ENCODE data around the gene PRODH. TPM values are rescaled to one million over a fixed set of nuclear protein-coding genes. Genes with fewer than 3 reads are reported as not detected.

PRODH gene
- total and polyA plus RNA-seq, 2 experiments from 2014 or later: 10.0 to 67.4 TPM

DNA sequence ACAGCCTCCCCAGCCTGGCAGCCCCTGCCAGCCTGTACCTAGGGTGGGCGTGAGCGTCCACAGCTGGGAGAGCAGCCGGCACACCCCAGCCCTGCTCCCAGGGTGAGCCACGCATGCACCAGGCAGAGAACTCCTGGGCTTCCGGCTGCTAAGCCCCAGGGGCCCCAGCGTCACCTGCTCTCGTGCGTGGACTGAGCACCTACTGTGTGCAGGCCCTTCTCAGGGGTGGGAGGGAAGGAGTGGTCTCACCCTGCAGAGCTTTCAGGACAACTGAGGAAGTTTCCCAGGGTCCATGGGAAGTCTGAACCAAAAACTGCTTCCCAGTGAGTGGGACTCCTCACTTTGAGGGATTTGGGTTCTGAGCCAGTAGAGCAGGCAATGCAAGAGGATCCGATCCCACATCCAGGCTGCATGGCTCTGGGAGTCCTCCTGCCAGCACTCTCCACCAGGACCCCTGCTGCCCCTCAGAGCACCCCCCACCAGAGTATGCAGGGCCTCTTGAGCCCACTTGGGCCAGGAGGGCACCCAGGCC, 47.1 kb upstream of the PRODH start (continued):
- TF ChIP-seq, protein P1, sequence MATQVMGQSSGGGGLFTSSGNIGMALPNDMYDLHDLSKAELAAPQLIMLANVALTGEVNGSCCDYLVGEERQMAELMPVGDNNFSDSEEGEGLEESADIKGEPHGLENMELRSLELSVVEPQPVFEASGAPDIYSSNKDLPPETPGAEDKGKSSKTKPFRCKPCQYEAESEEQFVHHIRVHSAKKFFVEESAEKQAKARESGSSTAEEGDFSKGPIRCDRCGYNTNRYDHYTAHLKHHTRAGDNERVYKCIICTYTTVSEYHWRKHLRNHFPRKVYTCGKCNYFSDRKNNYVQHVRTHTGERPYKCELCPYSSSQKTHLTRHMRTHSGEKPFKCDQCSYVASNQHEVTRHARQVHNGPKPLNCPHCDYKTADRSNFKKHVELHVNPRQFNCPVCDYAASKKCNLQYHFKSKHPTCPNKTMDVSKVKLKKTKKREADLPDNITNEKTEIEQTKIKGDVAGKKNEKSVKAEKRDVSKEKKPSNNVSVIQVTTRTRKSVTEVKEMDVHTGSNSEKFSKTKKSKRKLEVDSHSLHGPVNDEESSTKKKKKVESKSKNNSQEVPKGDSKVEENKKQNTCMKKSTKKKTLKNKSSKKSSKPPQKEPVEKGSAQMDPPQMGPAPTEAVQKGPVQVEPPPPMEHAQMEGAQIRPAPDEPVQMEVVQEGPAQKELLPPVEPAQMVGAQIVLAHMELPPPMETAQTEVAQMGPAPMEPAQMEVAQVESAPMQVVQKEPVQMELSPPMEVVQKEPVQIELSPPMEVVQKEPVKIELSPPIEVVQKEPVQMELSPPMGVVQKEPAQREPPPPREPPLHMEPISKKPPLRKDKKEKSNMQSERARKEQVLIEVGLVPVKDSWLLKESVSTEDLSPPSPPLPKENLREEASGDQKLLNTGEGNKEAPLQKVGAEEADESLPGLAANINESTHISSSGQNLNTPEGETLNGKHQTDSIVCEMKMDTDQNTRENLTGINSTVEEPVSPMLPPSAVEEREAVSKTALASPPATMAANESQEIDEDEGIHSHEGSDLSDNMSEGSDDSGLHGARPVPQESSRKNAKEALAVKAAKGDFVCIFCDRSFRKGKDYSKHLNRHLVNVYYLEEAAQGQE (IDR thresholded peaks at IDR 0.05; ENCODE audit: unreplicated experiment): no peak
- TF ChIP-seq POLR2AphosphoS5 (IDR thresholded peaks at IDR 0.05; ENCODE audit: low read depth): no peak
- no peak for TF ChIP-seq CREB1 (CRISPR knock-in tag; IDR thresholded peaks at IDR 0.05; ENCODE audit: low read depth)
- TF ChIP-seq EZH2 (IDR thresholded peaks at IDR 0.05; ENCODE audit: low read depth, unreplicated experiment): no peak
- TF ChIP-seq, protein P2, sequence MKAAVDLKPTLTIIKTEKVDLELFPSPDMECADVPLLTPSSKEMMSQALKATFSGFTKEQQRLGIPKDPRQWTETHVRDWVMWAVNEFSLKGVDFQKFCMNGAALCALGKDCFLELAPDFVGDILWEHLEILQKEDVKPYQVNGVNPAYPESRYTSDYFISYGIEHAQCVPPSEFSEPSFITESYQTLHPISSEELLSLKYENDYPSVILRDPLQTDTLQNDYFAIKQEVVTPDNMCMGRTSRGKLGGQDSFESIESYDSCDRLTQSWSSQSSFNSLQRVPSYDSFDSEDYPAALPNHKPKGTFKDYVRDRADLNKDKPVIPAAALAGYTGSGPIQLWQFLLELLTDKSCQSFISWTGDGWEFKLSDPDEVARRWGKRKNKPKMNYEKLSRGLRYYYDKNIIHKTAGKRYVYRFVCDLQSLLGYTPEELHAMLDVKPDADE (IDR thresholded peaks at IDR 0.05): no peak

DNA sequence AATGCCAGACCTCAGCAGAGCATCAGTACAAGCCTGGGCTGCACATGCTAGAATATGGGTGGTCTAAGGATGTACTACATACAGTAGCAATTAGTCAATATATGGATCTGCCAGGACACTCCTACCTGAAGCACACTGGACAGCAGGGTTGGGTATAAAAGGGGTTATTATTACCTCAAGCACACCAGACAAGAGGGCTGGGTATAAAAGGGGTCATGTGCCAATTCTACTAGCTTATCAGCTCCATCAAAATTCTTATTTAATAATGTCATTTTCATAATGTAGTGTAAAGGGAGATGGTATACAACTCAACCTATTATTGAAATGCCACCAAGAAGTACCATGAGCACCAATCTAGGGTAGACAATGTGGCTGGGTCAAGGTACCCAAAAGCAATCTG, 44.7 kb upstream of the PRODH start:
- no peak overlapping the region for H3K27ac Mint-ChIP-seq
- H3K9me2 ChIP-seq (ENCODE audit: insufficient read depth): peaks cover 4% of the 10 kb centered on the region; the same call in 1 of the 2 replicates
- no peak overlapping the region for H3K27ac ChIP-seq (ENCODE audit: low read depth)
- no peaks in the 10 kb centered on the region for H3K4me1 Mint-ChIP-seq
- no peaks in the 10 kb centered on the region for H3K4me1 ChIP-seq (ENCODE audit: insufficient read depth)
- H3K4me3 Mint-ChIP-seq: no peak overlapping the region
- peaks cover 22% of the 10 kb centered on the region for H3K9me3 Mint-ChIP-seq
- no peak overlapping the region for H2AFZ ChIP-seq
- DNase-seq (ENCODE audit: low spot score): no peak
- H3K36me3 ChIP-seq (ENCODE audit: insufficient read depth): no peaks in the 10 kb centered on the region; the same call in 1 of the 2 replicates
- ATAC-seq: no peak
- H4K20me1 ChIP-seq (replicated peaks; ENCODE audit: insufficient read depth): no peaks in the 10 kb centered on the region
- no peak overlapping the region for H3K4me3 ChIP-seq
- H3K4me2 ChIP-seq: no peak overlapping the region
- no peaks in the 10 kb centered on the region for H3K27me3 ChIP-seq (ENCODE audit: insufficient read depth)
- H3K27me3 Mint-ChIP-seq (ENCODE audit: insufficient read depth, low read depth, poor library complexity): peaks cover 9% of the 10 kb centered on the region
- no peaks in the 10 kb centered on the region for H3F3A ChIP-seq (replicated peaks; ENCODE audit: low read depth)
- peaks cover 14% of the 10 kb centered on the region for H3K36me3 Mint-ChIP-seq (ENCODE audit: low read depth)
- H3K79me2 ChIP-seq (replicated peaks; ENCODE audit: insufficient read depth): 0 out of 2 replicates have a peak, but pooled peaks cover 4% of the 10 kb centered on the region
- no peak for TF ChIP-seq NANOG (IDR thresholded peaks at IDR 0.05; ENCODE audit: borderline replicate concordance)
- TF ChIP-seq JUNB (IDR thresholded peaks at IDR 0.05; ENCODE audit: unreplicated experiment): no peak
- no peak for TF ChIP-seq POLR2AphosphoS5 (IDR thresholded peaks at IDR 0.05; ENCODE audit: low read depth)
- no peak for TF ChIP-seq ZNF114 (CRISPR knock-in tag; IDR thresholded peaks at IDR 0.05)
- TF ChIP-seq, protein P3, sequence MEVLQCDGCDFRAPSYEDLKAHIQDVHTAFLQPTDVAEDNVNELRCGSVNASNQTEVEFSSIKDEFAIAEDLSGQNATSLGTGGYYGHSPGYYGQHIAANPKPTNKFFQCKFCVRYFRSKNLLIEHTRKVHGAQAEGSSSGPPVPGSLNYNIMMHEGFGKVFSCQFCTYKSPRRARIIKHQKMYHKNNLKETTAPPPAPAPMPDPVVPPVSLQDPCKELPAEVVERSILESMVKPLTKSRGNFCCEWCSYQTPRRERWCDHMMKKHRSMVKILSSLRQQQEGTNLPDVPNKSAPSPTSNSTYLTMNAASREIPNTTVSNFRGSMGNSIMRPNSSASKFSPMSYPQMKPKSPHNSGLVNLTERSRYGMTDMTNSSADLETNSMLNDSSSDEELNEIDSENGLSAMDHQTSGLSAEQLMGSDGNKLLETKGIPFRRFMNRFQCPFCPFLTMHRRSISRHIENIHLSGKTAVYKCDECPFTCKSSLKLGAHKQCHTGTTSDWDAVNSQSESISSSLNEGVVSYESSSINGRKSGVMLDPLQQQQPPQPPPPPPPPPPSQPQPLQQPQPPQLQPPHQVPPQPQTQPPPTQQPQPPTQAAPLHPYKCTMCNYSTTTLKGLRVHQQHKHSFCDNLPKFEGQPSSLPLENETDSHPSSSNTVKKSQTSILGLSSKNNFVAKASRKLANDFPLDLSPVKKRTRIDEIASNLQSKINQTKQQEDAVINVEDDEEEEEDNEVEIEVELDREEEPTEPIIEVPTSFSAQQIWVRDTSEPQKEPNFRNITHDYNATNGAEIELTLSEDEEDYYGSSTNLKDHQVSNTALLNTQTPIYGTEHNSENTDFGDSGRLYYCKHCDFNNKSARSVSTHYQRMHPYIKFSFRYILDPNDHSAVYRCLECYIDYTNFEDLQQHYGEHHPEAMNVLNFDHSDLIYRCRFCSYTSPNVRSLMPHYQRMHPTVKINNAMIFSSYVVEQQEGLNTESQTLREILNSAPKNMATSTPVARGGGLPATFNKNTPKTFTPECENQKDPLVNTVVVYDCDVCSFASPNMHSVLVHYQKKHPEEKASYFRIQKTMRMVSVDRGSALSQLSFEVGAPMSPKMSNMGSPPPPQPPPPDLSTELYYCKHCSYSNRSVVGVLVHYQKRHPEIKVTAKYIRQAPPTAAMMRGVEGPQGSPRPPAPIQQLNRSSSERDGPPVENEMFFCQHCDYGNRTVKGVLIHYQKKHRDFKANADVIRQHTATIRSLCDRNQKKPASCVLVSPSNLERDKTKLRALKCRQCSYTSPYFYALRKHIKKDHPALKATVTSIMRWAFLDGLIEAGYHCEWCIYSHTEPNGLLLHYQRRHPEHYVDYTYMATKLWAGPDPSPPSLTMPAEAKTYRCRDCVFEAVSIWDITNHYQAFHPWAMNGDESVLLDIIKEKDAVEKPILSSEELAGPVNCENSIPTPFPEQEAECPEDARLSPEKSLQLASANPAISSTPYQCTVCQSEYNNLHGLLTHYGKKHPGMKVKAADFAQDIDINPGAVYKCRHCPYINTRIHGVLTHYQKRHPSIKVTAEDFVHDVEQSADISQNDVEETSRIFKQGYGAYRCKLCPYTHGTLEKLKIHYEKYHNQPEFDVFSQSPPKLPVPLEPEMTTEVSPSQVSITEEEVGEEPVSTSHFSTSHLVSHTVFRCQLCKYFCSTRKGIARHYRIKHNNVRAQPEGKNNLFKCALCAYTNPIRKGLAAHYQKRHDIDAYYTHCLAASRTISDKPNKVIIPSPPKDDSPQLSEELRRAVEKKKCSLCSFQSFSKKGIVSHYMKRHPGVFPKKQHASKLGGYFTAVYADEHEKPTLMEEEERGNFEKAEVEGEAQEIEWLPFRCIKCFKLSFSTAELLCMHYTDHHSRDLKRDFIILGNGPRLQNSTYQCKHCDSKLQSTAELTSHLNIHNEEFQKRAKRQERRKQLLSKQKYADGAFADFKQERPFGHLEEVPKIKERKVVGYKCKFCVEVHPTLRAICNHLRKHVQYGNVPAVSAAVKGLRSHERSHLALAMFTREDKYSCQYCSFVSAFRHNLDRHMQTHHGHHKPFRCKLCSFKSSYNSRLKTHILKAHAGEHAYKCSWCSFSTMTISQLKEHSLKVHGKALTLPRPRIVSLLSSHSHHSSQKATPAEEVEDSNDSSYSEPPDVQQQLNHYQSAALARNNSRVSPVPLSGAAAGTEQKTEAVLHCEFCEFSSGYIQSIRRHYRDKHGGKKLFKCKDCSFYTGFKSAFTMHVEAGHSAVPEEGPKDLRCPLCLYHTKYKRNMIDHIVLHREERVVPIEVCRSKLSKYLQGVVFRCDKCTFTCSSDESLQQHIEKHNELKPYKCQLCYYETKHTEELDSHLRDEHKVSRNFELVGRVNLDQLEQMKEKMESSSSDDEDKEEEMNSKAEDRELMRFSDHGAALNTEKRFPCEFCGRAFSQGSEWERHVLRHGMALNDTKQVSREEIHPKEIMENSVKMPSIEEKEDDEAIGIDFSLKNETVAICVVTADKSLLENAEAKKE (CRISPR knock-in tag; IDR thresholded peaks at IDR 0.05): no peak
- no peak for TF ChIP-seq STAT1 (IDR thresholded peaks at IDR 0.05; ENCODE audit: unreplicated experiment)
- no peak for TF ChIP-seq EZH2phosphoT487 (IDR thresholded peaks at IDR 0.05; ENCODE audit: unreplicated experiment)
- TF ChIP-seq CREB1 (CRISPR knock-in tag; IDR thresholded peaks at IDR 0.05; ENCODE audit: low read depth): no peak

Measured in GM23338 (cell line).